ENCODE results near the gene KLC3. TPM values are rescaled to one million over a fixed set of nuclear protein-coding genes. Genes with fewer than 3 reads are reported as not detected.

KLC3 gene
- total and polyA plus RNA-seq, 4 donors, result 0.80 to 2.2 (median 1.4) TPM

- H3K4me3 ChIP-seq, result no peak overlapping the region
- H3K9ac ChIP-seq (ENCODE audit: insufficient read depth in 1 of 2, low read length in 2 of 2), result no peak overlapping the region
- TF ChIP-seq, protein P1, sequence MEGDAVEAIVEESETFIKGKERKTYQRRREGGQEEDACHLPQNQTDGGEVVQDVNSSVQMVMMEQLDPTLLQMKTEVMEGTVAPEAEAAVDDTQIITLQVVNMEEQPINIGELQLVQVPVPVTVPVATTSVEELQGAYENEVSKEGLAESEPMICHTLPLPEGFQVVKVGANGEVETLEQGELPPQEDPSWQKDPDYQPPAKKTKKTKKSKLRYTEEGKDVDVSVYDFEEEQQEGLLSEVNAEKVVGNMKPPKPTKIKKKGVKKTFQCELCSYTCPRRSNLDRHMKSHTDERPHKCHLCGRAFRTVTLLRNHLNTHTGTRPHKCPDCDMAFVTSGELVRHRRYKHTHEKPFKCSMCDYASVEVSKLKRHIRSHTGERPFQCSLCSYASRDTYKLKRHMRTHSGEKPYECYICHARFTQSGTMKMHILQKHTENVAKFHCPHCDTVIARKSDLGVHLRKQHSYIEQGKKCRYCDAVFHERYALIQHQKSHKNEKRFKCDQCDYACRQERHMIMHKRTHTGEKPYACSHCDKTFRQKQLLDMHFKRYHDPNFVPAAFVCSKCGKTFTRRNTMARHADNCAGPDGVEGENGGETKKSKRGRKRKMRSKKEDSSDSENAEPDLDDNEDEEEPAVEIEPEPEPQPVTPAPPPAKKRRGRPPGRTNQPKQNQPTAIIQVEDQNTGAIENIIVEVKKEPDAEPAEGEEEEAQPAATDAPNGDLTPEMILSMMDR (IDR thresholded peaks at IDR 0.05; ENCODE audit: control extremely low read depth, extremely low read depth), result no peak
- no peak for ATAC-seq (ENCODE audit: insufficient read depth, low FRiP score)
- peaks cover 3 to 42% (median 29%) of the 10 kb centered on the region in 4 donors for H3K36me3 ChIP-seq (ENCODE audit: control insufficient read depth in 4 of 4, insufficient read depth in 4 of 4, low read length in 4 of 4)
- whole genome bisulfite sequencing, 2 donors, result 92 to 95% methylated on average over 20 of the region's 20 CpGs
- no peak for DNase-seq
- no peak overlapping the region for H3K27ac ChIP-seq (ENCODE audit: low read depth in 1 of 2, low read length in 1 of 2)
- no peaks in the 10 kb centered on the region for H3K9me3 ChIP-seq (ENCODE audit: control insufficient read depth in 4 of 4, insufficient read depth in 3 of 4, low read length in 3 of 4)
- H3K27me3 ChIP-seq (ENCODE audit: control insufficient read depth in 3 of 3, insufficient read depth in 3 of 3, low read length in 2 of 3), result no peaks in the 10 kb centered on the region
- H3K4me1 ChIP-seq (ENCODE audit: control insufficient read depth in 5 of 5, insufficient read depth in 5 of 5, low read length in 5 of 5), result no peaks in the 10 kb centered on the region
Observed at GRCh38 chr19:45356760-45357444, 16.4 kb downstream of the KLC3 start.

GRCh38 chr19:45357445-45357783 lies 16.9 kb downstream of the KLC3 start:
- no peaks in the 10 kb centered on the region for H3K27me3 ChIP-seq (ENCODE audit: control insufficient read depth in 3 of 3, insufficient read depth in 3 of 3, low read length in 2 of 3)
- 92 to 96% methylated on average over 11 of the region's 11 CpGs for WGBS, 2 donors
- TF ChIP-seq, protein P1 (IDR thresholded peaks at IDR 0.05; ENCODE audit: control extremely low read depth, extremely low read depth), result no peak
- no peak for DNase-seq
- H3K9me3 ChIP-seq (ENCODE audit: control insufficient read depth in 4 of 4, insufficient read depth in 3 of 4, low read length in 3 of 4), result no peaks in the 10 kb centered on the region
- H3K36me3 ChIP-seq (ENCODE audit: control insufficient read depth in 4 of 4, insufficient read depth in 4 of 4, low read length in 4 of 4), result peaks cover under 1 to 37% (median 29%) of the 10 kb centered on the region in 4 donors
- H3K4me1 ChIP-seq (ENCODE audit: control insufficient read depth in 5 of 5, insufficient read depth in 5 of 5, low read length in 5 of 5), result no peaks in the 10 kb centered on the region
- H3K27ac ChIP-seq (ENCODE audit: low read depth in 1 of 2, low read length in 1 of 2), result no peak overlapping the region
- no peak overlapping the region for H3K9ac ChIP-seq (ENCODE audit: insufficient read depth in 1 of 2, low read length in 2 of 2)
- no peak for ATAC-seq (ENCODE audit: insufficient read depth, low FRiP score)
- H3K4me3 ChIP-seq, result no peak overlapping the region

- ATAC-seq (ENCODE audit: insufficient read depth, low FRiP score) (no peak), DNase-seq (no peak)
- H3K36me3 ChIP-seq (ENCODE audit: control insufficient read depth in 4 of 4, insufficient read depth in 4 of 4, low read length in 4 of 4), result peaks cover 2 to 33% (median 25%) of the 10 kb centered on the region in 4 donors
- no peaks in the 10 kb centered on the region for H3K4me1 ChIP-seq (ENCODE audit: control insufficient read depth in 5 of 5, insufficient read depth in 5 of 5, low read length in 5 of 5)
- H3K27ac ChIP-seq (ENCODE audit: low read depth in 1 of 2, low read length in 1 of 2), result no peak overlapping the region
- H3K9ac ChIP-seq (ENCODE audit: insufficient read depth in 1 of 2, low read length in 2 of 2), result no peak overlapping the region
- TF ChIP-seq, protein P1 (IDR thresholded peaks at IDR 0.05; ENCODE audit: control extremely low read depth, extremely low read depth), result no peak
- no peaks in the 10 kb centered on the region for H3K27me3 ChIP-seq (ENCODE audit: control insufficient read depth in 3 of 3, insufficient read depth in 3 of 3, low read length in 2 of 3)
- H3K9me3 ChIP-seq (ENCODE audit: control insufficient read depth in 4 of 4, insufficient read depth in 3 of 4, low read length in 3 of 4), result no peaks in the 10 kb centered on the region
- H3K4me3 ChIP-seq, result no peak overlapping the region
- WGBS, 2 donors, result 95 to 96% methylated on average over 12 of the region's 12 CpGs
Observed at GRCh38 chr19:45358213-45358792, 17.8 kb downstream of the KLC3 start.
